Heart left ventricle (tissue), 16 donors: ENCODE results near the gene SIM1. TPM values are rescaled to one million over a fixed set of nuclear protein-coding genes. Genes with fewer than 3 reads are reported as not detected.

Source experiments
- ATAC-seq, 4 donors: fragments of 200-7000 bp; cut with Tn5 transposase; one replicate each; pipeline ENCODE4 v1.9.1; 2020 to 2022; ENCODE audit warnings: moderate library complexity in 4 of 4, mild to moderate bottlenecking in 3 of 4, moderate number of reproducible peaks in 1 of 4
- DNase-seq, 5 donors: peaks; one replicate each; pipeline ENCODE4 v3.0.0-alpha.2; 2020
- H3K27ac ChIP-seq, 12 donors: fragments of 200-600 bp; sonication (generic) in 4 of 12; one replicate each; pipeline versions ENCODE4 v1.5.0 to v1.8.0; 2016 to 2022; ENCODE audit warnings: mild to moderate bottlenecking in 2 of 12
- H3K27me3 ChIP-seq, 9 donors: fragments of 200-600 bp; sonication (generic) in 2 of 9; one replicate each; pipeline versions ENCODE4 v1.5.1 to v1.8.0; 2016 to 2022; ENCODE audit warnings: mild to moderate bottlenecking in 3 of 9
- H3K36me3 ChIP-seq, 9 donors: fragments of 200-600 bp; sonication (generic) in 2 of 9; one replicate each; pipeline versions ENCODE4 v1.5.0 to v1.8.0; 2018 to 2022; ENCODE audit warnings: mild to moderate bottlenecking in 2 of 9
- H3K4me1 ChIP-seq, 12 donors: fragments of 200-600 bp; sonication (generic) in 4 of 12; one replicate each; pipeline versions ENCODE4 v1.5.0 to v1.8.0; 2016 to 2022; ENCODE audit warnings: mild to moderate bottlenecking in 3 of 12
- H3K4me3 ChIP-seq, 12 donors: fragments of 200-600 bp; sonication (generic) in 4 of 12; one replicate each; pipeline versions ENCODE4 v1.5.0 to v1.8.0; 2017 to 2022; ENCODE audit warnings: mild to moderate bottlenecking in 9 of 12, moderate library complexity in 4 of 12
- H3K9me3 ChIP-seq, 12 donors: fragments of 200-600 bp; sonication (generic) in 4 of 12; one replicate each; pipeline versions ENCODE4 v1.5.0 to v1.8.0; 2016 to 2022; ENCODE audit warnings: mild to moderate bottlenecking in 1 of 12
- POLR2A ChIP-seq, 2 donors: fragments of 450-650 bp; IDR thresholded peaks; one replicate each; pipeline ENCODE4 v1.6.1; 2017; ENCODE audit warnings: antibody characterized with exemption in 2 of 2, mild to moderate bottlenecking in 2 of 2, moderate library complexity in 2 of 2
- WGBS, 4 donors: extraction: QIAGEN DNeasy Blood & Tissue Kit in 2 of 4; methylation state at CpG; one replicate each; pipeline versions ENCODE4 v1.1.5 to v1.1.7; 2013 to 2018; 5-methylcytosine and 5-hydroxymethylcytosine counted together
- intact Hi-C, 10 donors: fragments of 100-400 bp; cut with DNase I; formaldehyde crosslinking; loops; one replicate each; pipeline versions ENCODE4 v1.11.1 to v1.14.2; 2022
- polyA plus RNA-seq, 2 donors: library from polyadenylated mRNA; stranded (reverse); fragments of 200-250 nt; gene quantifications; one replicate each; pipeline ENCODE4 v1.2.3, GENCODE V29; 2013
- total RNA-seq, 9 donors: library from RNA; depleted of rRNA in 2 of 9; stranded (reverse); fragments of >200 nt in 2 of 9; fragmentation: NEBNext Ultra II Directional in 3 of 9; extraction: Animal tissue kit (Norgen Biotek cat#: 25700) in 3 of 9; gene quantifications; one replicate each; pipeline versions ENCODE4 v1.1.0 to v1.2.4, GENCODE V29; 2016 to 2023
- TF ChIP-seq, protein P1 (sequence below), 12 donors: fragments of 200-600 bp; sonication (generic) in 4 of 12; IDR thresholded peaks; one replicate each; pipeline versions ENCODE4 v1.5.0 to v1.8.0; 2018 to 2022; ENCODE audit warnings: antibody characterized with exemption in 12 of 12, mild to moderate bottlenecking in 5 of 12
- donor health status: ischemic (EF 13 %, LVEDD 7.1; RV severe dilation, severe dysfunction).
- donor health status: healthy with polysubstance abuse.
- donor health status: DM: no; HTN: yes; CAD: no.
- donor health status: DM: no; HTN: no; CAD: no.
- donor health status: ischemic (EF 25% LVEDD 6.9; RV normal size, moderate dysfunction).
- donor health status: ischemic (EF 25% LVEDD 5.7; RV mildly dilated, moderate dysfunction).
- donor health status: healthy.
- donor health status: DM: yes; HTN: yes; CAD: no.
- donor health status: ischemic (EF 35%, LVEDD 5.7; RV mildly dilated, moderate dysfunction).
- donor health status: nonischemic (EF 11% LVEDD 7.7; RV severe dilation, severe dysfunction).
- donor health status: DM: yes; HTN: yes; CAD: no.
- donor health status: PGD.
- donor health status: ischemic (EF 29% LVEDD 5.4; RV normal size, mild dysfunction).
- donor health status: nonischemic (EF 23%, LVEDD 6.1; RV moderate dilation, normal function).

SIM1 gene
- total and polyA plus RNA-seq, 11 donors = 0.50 TPM; not detected in 10

DNA sequence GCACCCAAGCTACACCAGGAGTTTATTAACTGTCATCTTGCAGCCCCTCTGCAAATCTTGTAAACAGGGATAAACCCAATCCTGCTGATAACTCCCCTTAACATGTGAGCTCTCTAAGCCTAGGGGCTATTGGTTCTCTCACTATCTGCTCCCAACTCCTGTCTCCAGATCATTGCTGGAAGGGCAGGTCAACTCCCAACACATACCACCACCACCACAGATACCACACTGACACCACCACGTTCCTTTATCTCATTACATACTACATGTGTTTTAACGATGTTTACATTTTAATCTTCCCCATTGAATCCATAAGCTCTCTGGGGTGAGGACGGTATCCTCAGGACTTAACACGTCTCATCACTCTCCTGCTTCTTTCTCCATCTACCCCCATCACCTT is 51.8 kb downstream of the SIM1 start:
- 62 to 79% (median 73%) methylated on average over 4 of the region's 4 CpGs for WGBS, 4 donors
- Histone ChIP-seq H3K4me3 (no peak overlapping the region), H3K27me3 (peaks cover 0 to 15% (median 0%) of the 10 kb centered on the region in 9 donors), H3K9me3 (no peaks in the 10 kb centered on the region), H3K27ac (no peak overlapping the region), H3K4me1 (no peaks in the 10 kb centered on the region), H3K36me3 (no peaks in the 10 kb centered on the region)
- ATAC-seq (no peak), DNase-seq (no peak)
- TF ChIP-seq, protein P1, sequence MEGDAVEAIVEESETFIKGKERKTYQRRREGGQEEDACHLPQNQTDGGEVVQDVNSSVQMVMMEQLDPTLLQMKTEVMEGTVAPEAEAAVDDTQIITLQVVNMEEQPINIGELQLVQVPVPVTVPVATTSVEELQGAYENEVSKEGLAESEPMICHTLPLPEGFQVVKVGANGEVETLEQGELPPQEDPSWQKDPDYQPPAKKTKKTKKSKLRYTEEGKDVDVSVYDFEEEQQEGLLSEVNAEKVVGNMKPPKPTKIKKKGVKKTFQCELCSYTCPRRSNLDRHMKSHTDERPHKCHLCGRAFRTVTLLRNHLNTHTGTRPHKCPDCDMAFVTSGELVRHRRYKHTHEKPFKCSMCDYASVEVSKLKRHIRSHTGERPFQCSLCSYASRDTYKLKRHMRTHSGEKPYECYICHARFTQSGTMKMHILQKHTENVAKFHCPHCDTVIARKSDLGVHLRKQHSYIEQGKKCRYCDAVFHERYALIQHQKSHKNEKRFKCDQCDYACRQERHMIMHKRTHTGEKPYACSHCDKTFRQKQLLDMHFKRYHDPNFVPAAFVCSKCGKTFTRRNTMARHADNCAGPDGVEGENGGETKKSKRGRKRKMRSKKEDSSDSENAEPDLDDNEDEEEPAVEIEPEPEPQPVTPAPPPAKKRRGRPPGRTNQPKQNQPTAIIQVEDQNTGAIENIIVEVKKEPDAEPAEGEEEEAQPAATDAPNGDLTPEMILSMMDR (IDR thresholded peaks at IDR 0.05) = no peak
- TF ChIP-seq POLR2A (IDR thresholded peaks at IDR 0.05) = no peak
- intact Hi-C loops = no loop called here

DNA sequence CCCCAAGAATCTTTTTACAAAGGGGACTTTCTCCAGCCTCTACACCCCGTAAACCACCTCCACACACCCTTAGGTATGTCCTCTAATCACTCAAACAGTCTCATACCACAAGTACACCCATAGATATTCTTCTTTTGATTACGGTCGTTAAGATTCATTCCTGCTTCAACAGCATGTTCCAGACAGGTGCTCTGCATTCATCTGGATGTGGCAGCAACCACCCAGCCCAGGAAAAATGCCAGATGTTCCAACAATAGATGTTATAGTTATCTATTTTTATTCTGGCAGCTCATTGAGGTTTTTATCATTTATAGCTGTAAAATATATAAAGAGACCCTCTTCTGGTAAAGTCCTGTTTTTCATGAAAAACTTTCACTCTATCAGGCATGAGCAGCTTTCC is 60.7 kb downstream of the SIM1 start:
- no peak for DNase-seq
- Histone ChIP-seq H3K4me3 (no peak overlapping the region), H3K27me3 (peaks cover 0 to 2% (median 0%) of the 10 kb centered on the region in 9 donors), H3K36me3 (no peaks in the 10 kb centered on the region), H3K27ac (no peak overlapping the region), H3K4me1 (no peaks in the 10 kb centered on the region), H3K9me3 (no peaks in the 10 kb centered on the region)
- intact Hi-C loops = no loop called here
- no peak for TF ChIP-seq POLR2A (IDR thresholded peaks at IDR 0.05)
- TF ChIP-seq, protein P1 (IDR thresholded peaks at IDR 0.05) = no peak
- no peak for ATAC-seq
- WGBS, 4 donors = 34 to 49% (median 42%) methylated on average over 3 of the region's 3 CpGs

DNA sequence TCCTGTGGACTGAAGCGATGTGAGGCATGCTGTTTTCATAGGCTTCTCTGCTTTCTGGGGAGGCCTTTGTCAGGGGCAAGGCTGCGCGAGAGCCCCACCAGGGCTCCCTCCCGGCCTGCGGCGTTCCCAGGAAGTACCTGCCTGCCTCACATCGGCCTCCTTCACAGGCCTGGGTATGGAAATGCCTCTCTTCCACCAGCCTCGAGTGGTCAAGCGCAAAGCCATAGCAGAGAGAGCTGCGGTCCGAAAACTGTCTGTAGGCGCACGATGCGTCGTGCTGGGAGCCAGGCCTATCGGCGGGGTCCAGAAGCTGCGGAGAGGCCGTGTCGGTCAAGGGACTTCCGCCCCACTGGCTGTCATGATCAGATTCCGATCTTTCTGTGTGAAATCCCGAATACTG is 71.2 kb downstream of the SIM1 start:
- DNase-seq = no peak
- 91 to 95% (median 93%) methylated on average over 21 to 23 of the region's 23 CpGs for WGBS, 4 donors

DNA sequence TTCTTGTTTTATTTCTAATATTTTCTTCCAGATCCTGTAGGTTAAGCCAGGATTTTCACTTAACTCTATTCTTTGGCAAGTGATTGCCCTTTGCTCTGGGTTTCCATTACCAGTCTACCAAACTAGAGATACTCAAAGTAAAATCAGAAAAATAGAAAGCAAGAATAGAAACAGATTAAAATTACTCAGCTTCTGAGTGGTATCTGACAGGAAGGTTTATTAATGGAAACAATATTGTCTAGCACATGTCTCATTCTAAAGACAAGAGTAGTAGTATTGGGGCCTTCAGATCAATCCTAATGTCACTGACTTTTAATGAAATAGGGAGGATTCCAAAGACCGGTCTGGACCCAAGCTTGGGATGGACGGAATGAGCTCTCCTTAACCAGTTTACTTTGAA is 72.3 kb downstream of the SIM1 start:
- TF ChIP-seq, protein P1 (IDR thresholded peaks at IDR 0.05) = no peak
- TF ChIP-seq POLR2A (IDR thresholded peaks at IDR 0.05) = no peak
- intact Hi-C loops = no loop called here
- no peak for ATAC-seq
- no peaks in the 10 kb centered on the region for H3K4me1 ChIP-seq
- no peaks in the 10 kb centered on the region for H3K36me3 ChIP-seq
- no peak overlapping the region for H3K27ac ChIP-seq
- 87 to 94% (median 92%) methylated on average over 2 of the region's 2 CpGs for WGBS, 4 donors
- H3K27me3 ChIP-seq = peaks cover 0 to 4% (median 0%) of the 10 kb centered on the region in 9 donors
- H3K4me3 ChIP-seq = no peak overlapping the region
- no peaks in the 10 kb centered on the region for H3K9me3 ChIP-seq
- no peak for DNase-seq

More for the DNA sequence above, 71.2 kb downstream of the SIM1 start:
- H3K27me3 ChIP-seq = peaks cover 0 to 4% (median 0%) of the 10 kb centered on the region in 9 donors
- intact Hi-C loops = no loop called here
- TF ChIP-seq, protein P1 (IDR thresholded peaks at IDR 0.05) = no peak
- H3K9me3 ChIP-seq = no peaks in the 10 kb centered on the region
- no peak overlapping the region for H3K4me3 ChIP-seq
- no peaks in the 10 kb centered on the region for H3K4me1 ChIP-seq
- no peak overlapping the region for H3K27ac ChIP-seq
- H3K36me3 ChIP-seq = no peaks in the 10 kb centered on the region
- ATAC-seq = no peak
